Chondrocyte (in vitro differentiated cells): ENCODE results near the gene CSTF1. TPM values are rescaled to one million over a fixed set of nuclear protein-coding genes. Genes with fewer than 3 reads are reported as not detected.

Experiments
- DNase-seq: peaks from one replicate; pipeline ENCODE4 v3.0.0; 2021; ENCODE audit warnings: mixed read lengths, low spot score
- H3K27ac Mint-ChIP-seq: one replicate; pipeline ENCODE4 v1.8.0; 2021; ENCODE audit warnings: mild to moderate bottlenecking, moderate library complexity, mixed read lengths; ENCODE audit not compliant: unreplicated experiment
- H3K27me3 Mint-ChIP-seq: 2 replicates; pipeline ENCODE4 v1.8.0; 2021; ENCODE audit warnings: low read depth, mixed read lengths
- H3K36me3 Mint-ChIP-seq: 2 replicates; pipeline ENCODE4 v1.8.0; 2021; ENCODE audit warnings: low read depth, mixed read lengths
- H3K4me1 Mint-ChIP-seq: 2 replicates; pipeline ENCODE4 v1.8.0; 2021; ENCODE audit warnings: low read depth, mild to moderate bottlenecking, mixed read lengths
- H3K4me3 Mint-ChIP-seq: one replicate; pipeline ENCODE4 v1.8.0; 2021; ENCODE audit warnings: mild to moderate bottlenecking, moderate library complexity, mixed read lengths; ENCODE audit not compliant: unreplicated experiment
- H3K9me3 Mint-ChIP-seq: 2 replicates; pipeline ENCODE4 v1.8.0; 2021; ENCODE audit warnings: low read depth, mixed read lengths
- CTCF ChIP-seq: fragments of 200-600 bp; sonication (generic); IDR thresholded peaks from 2 replicates; pipeline ENCODE4 v1.5.0; 2021; ENCODE audit warnings: antibody characterized with exemption, mild to moderate bottlenecking, moderate library complexity
- total RNA-seq: library from RNA; stranded (reverse); gene quantifications from 3 replicates; pipeline ENCODE4 v1.2.1, GENCODE V29; 2021

CSTF1 gene
- total RNA-seq, 1 donor from 2014 or later: 26.0 TPM

GRCh38 chr20:56348305-56348693 lies 44.1 kb upstream of the CSTF1 start:
- H3K4me1 Mint-ChIP-seq: peaks cover 4% of the 10 kb centered on the region
- H3K4me3 Mint-ChIP-seq: no peak overlapping the region
- peaks cover 58% of the 10 kb centered on the region for H3K27me3 Mint-ChIP-seq
- H3K36me3 Mint-ChIP-seq: no peaks in the 10 kb centered on the region
- no peaks in the 10 kb centered on the region for H3K9me3 Mint-ChIP-seq
- no peak for DNase-seq
- no peak for TF ChIP-seq CTCF
- H3K27ac Mint-ChIP-seq: no peak overlapping the region

GRCh38 chr20:56348746-56349145 lies 43.7 kb upstream of the CSTF1 start:
- Mint-ChIP-seq H3K36me3 (no peaks in the 10 kb centered on the region), H3K27me3 (peaks cover 58% of the 10 kb centered on the region), H3K4me3 (no peak overlapping the region), H3K27ac (no peak overlapping the region), H3K9me3 (no peaks in the 10 kb centered on the region), H3K4me1 (peaks cover 4% of the 10 kb centered on the region)
- DNase-seq: no peak
- TF ChIP-seq CTCF: no peak

DNA sequence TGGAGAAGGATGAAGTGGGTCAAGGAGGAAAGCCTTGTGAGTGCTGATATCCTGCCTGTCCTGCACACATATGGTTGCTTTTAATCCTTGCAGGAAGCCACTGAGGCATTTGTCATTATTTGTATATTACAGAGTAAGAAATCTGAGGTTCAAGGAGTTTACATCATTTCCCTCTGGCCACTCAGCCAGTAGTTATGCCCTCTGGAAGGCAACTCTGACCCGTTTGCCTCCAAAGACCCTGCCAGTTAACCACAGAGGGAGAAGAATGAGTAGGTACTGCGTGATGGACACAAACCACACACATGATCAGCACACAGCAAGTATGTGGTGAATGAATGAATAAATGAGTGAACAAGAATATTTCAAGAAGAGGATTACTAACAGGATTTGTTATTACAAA lies 41.6 kb upstream of the CSTF1 start:
- Mint-ChIP-seq H3K36me3 (no peaks in the 10 kb centered on the region), H3K4me1 (no peaks in the 10 kb centered on the region), H3K27ac (no peak overlapping the region), H3K9me3 (no peaks in the 10 kb centered on the region), H3K27me3 (peaks cover 43% of the 10 kb centered on the region), H3K4me3 (no peak overlapping the region)
- TF ChIP-seq CTCF: no peak
- DNase-seq: no peak

- Mint-ChIP-seq H3K4me1 (no peaks in the 10 kb centered on the region), H3K4me3 (no peak overlapping the region), H3K9me3 (no peaks in the 10 kb centered on the region), H3K27me3 (peaks cover 35% of the 10 kb centered on the region), H3K36me3 (no peaks in the 10 kb centered on the region), H3K27ac (no peak overlapping the region)
- DNase-seq: no peak
- no peak for TF ChIP-seq CTCF
These were observed 39.9 kb upstream of the CSTF1 start for GRCh38 chr20:56352345-56353055.

DNA sequence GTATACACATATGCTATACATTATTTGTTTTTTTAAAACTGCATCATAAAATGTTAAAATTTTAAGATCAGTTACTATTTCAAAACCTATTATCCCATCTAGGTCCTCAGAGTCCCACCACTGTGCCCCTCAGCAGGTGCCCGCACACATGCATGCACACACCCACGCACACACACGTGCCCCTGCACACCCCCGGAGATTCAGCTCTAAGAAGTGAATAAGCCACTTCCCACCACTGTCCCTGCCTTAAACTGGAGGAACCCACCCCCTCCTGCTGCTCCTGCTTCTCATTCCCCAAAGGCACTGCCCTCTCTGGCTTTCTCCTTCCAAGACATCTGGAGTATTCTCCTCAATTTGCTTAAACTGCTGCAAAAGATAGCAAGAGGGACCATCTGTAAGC lies 39.1 kb upstream of the CSTF1 start:
- H3K36me3 Mint-ChIP-seq: no peaks in the 10 kb centered on the region
- H3K27me3 Mint-ChIP-seq: peaks cover 26% of the 10 kb centered on the region
- H3K4me3 Mint-ChIP-seq: no peak overlapping the region
- no peak overlapping the region for H3K27ac Mint-ChIP-seq
- no peaks in the 10 kb centered on the region for H3K4me1 Mint-ChIP-seq
- no peaks in the 10 kb centered on the region for H3K9me3 Mint-ChIP-seq
- TF ChIP-seq CTCF: no peak
- no peak for DNase-seq
